ACHN (cell line): ENCODE data around the gene GNAI2.
"Not testable (repeated sequence)": the region's sequence is repeated elsewhere in the genome, so short reads cannot be mapped to it uniquely, and the experiment has no call there.

Experiments
- DNase-seq: peaks from one replicate; pipeline ENCODE4 v3.0.0-alpha.2; 2015
- in situ Hi-C: cut with HindIII; loops from 2 replicates; pipeline ENCODE4 v1.10.0; 2017; ENCODE audit warnings: low sequenced_read_pairs, low pct_ligation_motif_present, low pct_unique_long_range_greater_than_20kb

GNAI2 gene

GRCh38 chr3:50258979-50259378 lies 23.0 kb downstream of the GNAI2 start:
- in situ Hi-C loops = no loop called here
- DNase-seq = no peak

- in situ Hi-C loops = no loop called here
Observed at GRCh38 chr3:50259432-50260026, 23.5 kb downstream of the GNAI2 start.

GRCh38 chr3:50260027-50260941 lies 24.3 kb downstream of the GNAI2 start:
- in situ Hi-C loops = no loop called here
- DNase-seq = peak; percentile 87

More at GRCh38 chr3:50259432-50260026, 23.5 kb downstream of the GNAI2 start:
- DNase-seq = no peak

GRCh38 chr3:50260942-50261441 lies 25.0 kb downstream of the GNAI2 start:
- in situ Hi-C loops = no loop called here

GRCh38 chr3:50261505-50261904 lies 25.5 kb downstream of the GNAI2 start:
- no peak for DNase-seq
- in situ Hi-C loops = no loop called here

More at GRCh38 chr3:50260942-50261441, 25.0 kb downstream of the GNAI2 start:
- no peak for DNase-seq

- DNase-seq, in situ Hi-C loops: not testable (repeated sequence)
Observed at GRCh38 chr3:50262200-50262599, 26.2 kb downstream of the GNAI2 start.

- in situ Hi-C loops = no loop called here
- DNase-seq = no peak
Observed at GRCh38 chr3:50262778-50263177, 26.8 kb downstream of the GNAI2 start.

- in situ Hi-C loops = no loop called here
- no peak for DNase-seq
Observed at GRCh38 chr3:50263478-50264382, 27.7 kb downstream of the GNAI2 start.

GRCh38 chr3:50264383-50264963 lies 28.5 kb downstream of the GNAI2 start:
- in situ Hi-C loops = no loop called here

GRCh38 chr3:50264964-50265485 lies 29.0 kb downstream of the GNAI2 start:
- no peak for DNase-seq
- in situ Hi-C loops = no loop called here

More at GRCh38 chr3:50264383-50264963, 28.5 kb downstream of the GNAI2 start:
- DNase-seq = peak; percentile 92

GRCh38 chr3:50265571-50265970 lies 29.6 kb downstream of the GNAI2 start:
- in situ Hi-C loops = no loop called here
- no peak for DNase-seq

GRCh38 chr3:50266017-50266416 lies 30.0 kb downstream of the GNAI2 start:
- DNase-seq = no peak
- in situ Hi-C loops = no loop called here

GRCh38 chr3:50266836-50267235 lies 30.8 kb downstream of the GNAI2 start:
- no peak for DNase-seq
- in situ Hi-C loops = no loop called here

- in situ Hi-C loops = no loop called here
- DNase-seq = peak; percentile 21
Observed at GRCh38 chr3:50267280-50267913, 31.4 kb downstream of the GNAI2 start.

- DNase-seq = no peak
- in situ Hi-C loops = no loop called here
Observed at GRCh38 chr3:50268276-50268675, 32.3 kb downstream of the GNAI2 start.

GRCh38 chr3:50268703-50269451 lies 32.9 kb downstream of the GNAI2 start, which contains the start of gene SEMA3B:
Gene SEMA3B, plus strand, starts transcription at chr3:50269147. Its CDS starts 94 bp downstream, at chr3:50269241.
- peak; percentile 48 for DNase-seq
- in situ Hi-C loops = no loop called here

GRCh38 chr3:50269460-50269859 lies 33.5 kb downstream of the GNAI2 start:
- in situ Hi-C loops = no loop called here
- DNase-seq = no peak
